Measurements from ENCODE around the gene CCM2. TPM values are rescaled to one million over a fixed set of nuclear protein-coding genes. Genes with fewer than 3 reads are reported as not detected.
A peak's percentile ranks its signal among the peaks of the same experiment; 100 is the strongest.

Gene CCM2
- polyA plus RNA-seq (2013), result 49.2 TPM

GRCh38 chr7:45000093-45001032 lies at the start of gene CCM2:
CCM2 (plus strand) TSS chr7:45000201; CDS start chr7:45000334, 133 bp downstream.
- CTCF ChIA-PET, result interaction anchor here (0.9 to 10.4 kb wide), 12 partner anchors 8 to 46 kb away, joined by 3 to 204 read pairs (median 4); partner anchors contain the start of gene MYO1G
- 0% methylated on average over 33 of the region's 77 CpGs for WGBS (ENCODE audit: insufficient coverage)

GRCh38 chr7:44953156-44953555 lies 46.8 kb upstream of the CCM2 start:
- Histone ChIP-seq H3K27me3 (replicated peaks in 2 of 5; ENCODE audit: control insufficient read depth in 4 of 5, insufficient read depth in 5 of 5, low read length in 4 of 5) (no peaks in the 10 kb centered on the region), H3K36me3 (ENCODE audit: control insufficient read depth in 4 of 4, insufficient read depth in 4 of 4, low read length in 3 of 4) (no peaks in the 10 kb centered on the region), H3K4me1 (ENCODE audit: control extremely low read depth in 1 of 4, control insufficient read depth in 4 of 4, insufficient read depth in 4 of 4, low read length in 3 of 4) (no peaks in the 10 kb centered on the region), H3K27ac (ENCODE audit: insufficient read depth in 1 of 2, low read depth in 1 of 2, low read length in 2 of 2, poor library complexity in 1 of 2, severe bottlenecking in 2 of 2) (no peak overlapping the region), H3K4me3 (ENCODE audit: control insufficient read depth in 1 of 7, extremely low read depth in 1 of 7, insufficient read depth in 4 of 7, low read depth in 2 of 7, low read length in 6 of 7) (no peak overlapping the region), H3K9me3 (ENCODE audit: control extremely low read depth in 1 of 5, control insufficient read depth in 4 of 5, insufficient read depth in 2 of 5, low read depth in 1 of 5, low read length in 4 of 5) (no peaks in the 10 kb centered on the region)
- DNase-seq, result no peak
- CTCF ChIA-PET, result no interaction called here
- POLR2A ChIA-PET, result no interaction called here
- 100% methylated on average over 2 of the region's 2 CpGs for WGBS (ENCODE audit: insufficient coverage)

More at GRCh38 chr7:45000093-45001032, at the start of gene CCM2:
- H3K36me3 ChIP-seq (ENCODE audit: control insufficient read depth in 4 of 4, insufficient read depth in 4 of 4, low read length in 3 of 4), result peaks cover 0 to 4% (median 1%) of the 10 kb centered on the region in 4 experiments
- peak within 1 kb of the TSS; percentile 80 to 88 for H3K27ac ChIP-seq (ENCODE audit: insufficient read depth in 1 of 2, low read depth in 1 of 2, low read length in 2 of 2, poor library complexity in 1 of 2, severe bottlenecking in 2 of 2)
- peak in 1 of 3 donors; percentile 31 for DNase-seq
- H3K4me1 ChIP-seq (ENCODE audit: control extremely low read depth in 1 of 4, control insufficient read depth in 4 of 4, insufficient read depth in 4 of 4, low read length in 3 of 4), result peaks cover 24 to 56% (median 47%) of the 10 kb centered on the region in 4 experiments
- peak within 1 kb of the TSS; percentile 59 to 94 (median 88) for H3K4me3 ChIP-seq (ENCODE audit: control insufficient read depth in 1 of 7, extremely low read depth in 1 of 7, insufficient read depth in 4 of 7, low read depth in 2 of 7, low read length in 6 of 7)
- H3K27me3 ChIP-seq (replicated peaks in 2 of 5; ENCODE audit: control insufficient read depth in 4 of 5, insufficient read depth in 5 of 5, low read length in 4 of 5), result no peaks in the 10 kb centered on the region
- no peaks in the 10 kb centered on the region for H3K9me3 ChIP-seq (ENCODE audit: control extremely low read depth in 1 of 5, control insufficient read depth in 4 of 5, insufficient read depth in 2 of 5, low read depth in 1 of 5, low read length in 4 of 5)
- POLR2A ChIA-PET, result interaction anchor here (1.5 to 6.5 kb wide), 7 partner anchors 14 to 111 kb away, joined by 3 to 49 read pairs (median 9); partner anchors contain the start of genes MYO1G and TBRG4

DNA sequence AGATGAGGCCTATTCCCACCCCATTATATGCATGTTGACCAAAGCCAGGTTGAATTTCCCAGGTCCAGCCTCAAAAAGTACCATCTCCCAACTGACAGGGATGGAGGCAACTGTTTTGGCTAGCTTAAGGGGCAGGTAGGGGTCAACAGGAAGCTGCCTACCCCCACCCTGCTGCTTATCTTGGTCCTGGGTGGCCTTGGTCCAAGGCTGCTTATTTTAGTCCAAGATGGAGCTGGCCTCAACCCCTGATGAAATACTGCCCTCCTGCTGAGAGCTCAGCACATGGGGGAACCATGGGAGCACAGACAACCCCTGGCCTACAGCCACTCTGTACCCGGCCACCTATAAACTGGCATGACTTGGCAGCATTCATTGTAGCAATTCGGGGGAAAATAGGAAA lies 44.3 kb upstream of the CCM2 start:
- H3K36me3 ChIP-seq (ENCODE audit: control insufficient read depth in 4 of 4, insufficient read depth in 4 of 4, low read length in 3 of 4), result no peaks in the 10 kb centered on the region
- WGBS (ENCODE audit: insufficient coverage), result 88% methylated on average over 2 of the region's 2 CpGs
- ChIA-PET POLR2A (interaction anchor here (1.0 kb wide), 1 partner anchor 72 kb away, joined by 3 read pairs; no protein-coding TSS in a partner anchor), CTCF (interaction anchor here (1.0 kb wide), 1 partner anchor 8 kb away, joined by 3 read pairs; no protein-coding TSS in a partner anchor)
- no peak overlapping the region for H3K4me3 ChIP-seq (ENCODE audit: control insufficient read depth in 1 of 7, extremely low read depth in 1 of 7, insufficient read depth in 4 of 7, low read depth in 2 of 7, low read length in 6 of 7)
- no peak overlapping the region for H3K27ac ChIP-seq (ENCODE audit: insufficient read depth in 1 of 2, low read depth in 1 of 2, low read length in 2 of 2, poor library complexity in 1 of 2, severe bottlenecking in 2 of 2)
- DNase-seq, result no peak
- H3K9me3 ChIP-seq (ENCODE audit: control extremely low read depth in 1 of 5, control insufficient read depth in 4 of 5, insufficient read depth in 2 of 5, low read depth in 1 of 5, low read length in 4 of 5), result no peaks in the 10 kb centered on the region
- peaks cover 0 to 4% (median 0%) of the 10 kb centered on the region in 4 experiments for H3K4me1 ChIP-seq (ENCODE audit: control extremely low read depth in 1 of 4, control insufficient read depth in 4 of 4, insufficient read depth in 4 of 4, low read length in 3 of 4)
- H3K27me3 ChIP-seq (replicated peaks in 2 of 5; ENCODE audit: control insufficient read depth in 4 of 5, insufficient read depth in 5 of 5, low read length in 4 of 5), result no peaks in the 10 kb centered on the region

DNA sequence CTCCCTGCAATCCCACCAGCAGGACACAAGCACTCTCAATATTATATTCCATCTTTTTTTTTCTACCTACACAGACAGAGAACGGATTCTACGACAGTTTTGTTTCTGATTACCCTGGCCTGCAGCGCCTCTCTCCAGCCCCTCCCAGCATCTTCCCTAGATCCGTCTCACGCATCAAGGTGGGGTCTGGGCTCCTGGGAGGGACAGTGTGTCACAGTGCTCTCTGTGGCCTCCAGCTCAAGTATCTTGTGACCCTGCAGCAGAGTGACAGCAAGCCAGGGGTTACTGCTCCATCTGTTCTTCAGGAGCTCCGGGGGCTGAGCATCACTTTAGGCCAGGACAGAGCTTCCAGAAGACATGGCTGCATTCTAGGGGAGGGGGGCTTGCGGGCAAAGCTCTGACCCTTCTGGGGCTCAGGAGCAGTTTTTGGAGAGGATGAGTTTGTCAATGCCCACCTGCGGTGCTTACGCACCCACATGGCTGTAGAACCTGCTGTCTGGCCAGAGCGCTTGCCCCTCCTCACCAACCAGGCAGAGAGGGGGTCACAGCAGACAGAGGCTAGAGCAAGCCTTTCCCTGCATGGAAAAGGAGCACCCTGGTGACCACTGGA lies 43.7 kb upstream of the CCM2 start:
- Histone ChIP-seq H3K4me3 (ENCODE audit: control insufficient read depth in 1 of 7, extremely low read depth in 1 of 7, insufficient read depth in 4 of 7, low read depth in 2 of 7, low read length in 6 of 7) (no peak overlapping the region), H3K27me3 (replicated peaks in 2 of 5; ENCODE audit: control insufficient read depth in 4 of 5, insufficient read depth in 5 of 5, low read length in 4 of 5) (no peaks in the 10 kb centered on the region), H3K27ac (ENCODE audit: insufficient read depth in 1 of 2, low read depth in 1 of 2, low read length in 2 of 2, poor library complexity in 1 of 2, severe bottlenecking in 2 of 2) (no peak overlapping the region), H3K36me3 (ENCODE audit: control insufficient read depth in 4 of 4, insufficient read depth in 4 of 4, low read length in 3 of 4) (no peaks in the 10 kb centered on the region), H3K4me1 (ENCODE audit: control extremely low read depth in 1 of 4, control insufficient read depth in 4 of 4, insufficient read depth in 4 of 4, low read length in 3 of 4) (peaks cover 0 to 4% (median 0%) of the 10 kb centered on the region in 4 experiments), H3K9me3 (ENCODE audit: control extremely low read depth in 1 of 5, control insufficient read depth in 4 of 5, insufficient read depth in 2 of 5, low read depth in 1 of 5, low read length in 4 of 5) (no peaks in the 10 kb centered on the region)
- CTCF ChIA-PET, result interaction anchor here (1.0 kb wide), 1 partner anchor 8 kb away, joined by 3 read pairs; no protein-coding TSS in a partner anchor
- POLR2A ChIA-PET, result interaction anchor here (1.0 kb wide), 1 partner anchor 71 kb away, joined by 3 read pairs; no protein-coding TSS in a partner anchor
- 95% methylated on average over 10 of the region's 10 CpGs for WGBS (ENCODE audit: insufficient coverage)
- DNase-seq, result no peak

DNA sequence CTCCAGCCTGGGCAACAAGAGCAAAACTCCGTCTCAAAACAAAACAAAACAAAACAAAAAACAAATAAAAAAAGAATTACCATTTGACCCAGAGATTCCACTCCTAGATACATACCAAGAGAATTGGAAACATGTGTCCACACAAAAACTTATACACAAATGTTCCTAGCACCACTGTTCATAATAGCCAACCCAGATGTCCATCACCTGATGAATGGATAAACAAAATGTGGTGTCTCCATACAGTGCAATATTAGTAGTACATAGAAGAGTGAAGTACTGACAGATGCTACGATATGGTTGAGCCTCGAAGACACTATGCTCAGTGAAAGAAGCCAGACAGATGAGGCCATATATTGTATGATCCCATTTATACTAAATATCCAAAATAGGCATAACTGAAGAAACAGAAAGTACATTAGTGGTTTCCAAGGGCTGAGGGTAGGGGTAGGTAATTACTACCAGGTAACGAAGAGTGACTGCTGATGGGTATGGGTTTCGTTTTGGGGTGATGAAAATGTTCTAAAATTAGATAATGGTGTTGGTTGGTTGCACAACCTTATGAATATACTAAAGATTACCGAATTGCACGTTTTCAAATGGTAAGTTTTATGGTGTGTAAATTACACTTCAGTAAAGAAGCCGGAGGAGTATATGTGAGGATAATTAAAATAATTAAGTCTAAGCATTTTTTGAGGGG lies 41.2 kb upstream of the CCM2 start:
- H3K4me3 ChIP-seq (ENCODE audit: control insufficient read depth in 1 of 7, extremely low read depth in 1 of 7, insufficient read depth in 4 of 7, low read depth in 2 of 7, low read length in 6 of 7), result no peak overlapping the region
- POLR2A ChIA-PET, result no interaction called here

GRCh38 chr7:44959433-44959951 lies 40.5 kb upstream of the CCM2 start:
- 75% methylated on average over 1 of the region's 8 CpGs for WGBS (ENCODE audit: insufficient coverage)
- peaks cover 0 to 29% (median 3%) of the 10 kb centered on the region in 4 experiments for H3K36me3 ChIP-seq (ENCODE audit: control insufficient read depth in 4 of 4, insufficient read depth in 4 of 4, low read length in 3 of 4)
- ChIA-PET POLR2A (no interaction called here), CTCF (interaction anchor here (6.5 kb wide), 1 partner anchor 14 kb away, joined by 41 read pairs; no protein-coding TSS in a partner anchor)
- DNase-seq, result peak in 2 of 3 donors; percentile 45 to 54
- H3K27me3 ChIP-seq (replicated peaks in 2 of 5; ENCODE audit: control insufficient read depth in 4 of 5, insufficient read depth in 5 of 5, low read length in 4 of 5), result no peaks in the 10 kb centered on the region
- H3K27ac ChIP-seq (ENCODE audit: insufficient read depth in 1 of 2, low read depth in 1 of 2, low read length in 2 of 2, poor library complexity in 1 of 2, severe bottlenecking in 2 of 2), result no peak overlapping the region
- H3K4me1 ChIP-seq (ENCODE audit: control extremely low read depth in 1 of 4, control insufficient read depth in 4 of 4, insufficient read depth in 4 of 4, low read length in 3 of 4), result peaks cover 0 to 4% (median 3%) of the 10 kb centered on the region in 4 experiments
- no peak overlapping the region for H3K4me3 ChIP-seq (ENCODE audit: control insufficient read depth in 1 of 7, extremely low read depth in 1 of 7, insufficient read depth in 4 of 7, low read depth in 2 of 7, low read length in 6 of 7)
- H3K9me3 ChIP-seq (ENCODE audit: control extremely low read depth in 1 of 5, control insufficient read depth in 4 of 5, insufficient read depth in 2 of 5, low read depth in 1 of 5, low read length in 4 of 5), result no peaks in the 10 kb centered on the region

More for the DNA sequence above, 41.2 kb upstream of the CCM2 start:
- H3K27me3 ChIP-seq (replicated peaks in 2 of 5; ENCODE audit: control insufficient read depth in 4 of 5, insufficient read depth in 5 of 5, low read length in 4 of 5), result no peaks in the 10 kb centered on the region
- peaks cover 0 to 22% (median 3%) of the 10 kb centered on the region in 4 experiments for H3K36me3 ChIP-seq (ENCODE audit: control insufficient read depth in 4 of 4, insufficient read depth in 4 of 4, low read length in 3 of 4)
- no peak for DNase-seq
- CTCF ChIA-PET, result interaction anchor here (6.5 kb wide), 1 partner anchor 15 kb away, joined by 41 read pairs; no protein-coding TSS in a partner anchor
- H3K27ac ChIP-seq (ENCODE audit: insufficient read depth in 1 of 2, low read depth in 1 of 2, low read length in 2 of 2, poor library complexity in 1 of 2, severe bottlenecking in 2 of 2), result no peak overlapping the region
- 71% methylated on average over 6 of the region's 8 CpGs for WGBS (ENCODE audit: insufficient coverage)
- peaks cover 0 to 4% (median 3%) of the 10 kb centered on the region in 4 experiments for H3K4me1 ChIP-seq (ENCODE audit: control extremely low read depth in 1 of 4, control insufficient read depth in 4 of 4, insufficient read depth in 4 of 4, low read length in 3 of 4)
- H3K9me3 ChIP-seq (ENCODE audit: control extremely low read depth in 1 of 5, control insufficient read depth in 4 of 5, insufficient read depth in 2 of 5, low read depth in 1 of 5, low read length in 4 of 5), result no peaks in the 10 kb centered on the region

Data from common myeloid progenitor, CD34-positive (primary cell).